GM21619 (cell line): Measurements from ENCODE around the gene TNMD.

Source experiments
- ATAC-seq: cut with Tn5 transposase; IDR thresholded peaks from one replicate; pipeline ENCODE4 v1.9.1; 2021; ENCODE audit not compliant: unreplicated experiment

The TNMD gene

GRCh38 chrX:100643956-100644860 is 59.5 kb downstream of the TNMD start, which contains the start of gene SRPX2:
SRPX2 (plus strand) TSS chrX:100644199; CDS start chrX:100646323, 2,124 bp downstream.
- ATAC-seq, result peak; percentile 57

DNA sequence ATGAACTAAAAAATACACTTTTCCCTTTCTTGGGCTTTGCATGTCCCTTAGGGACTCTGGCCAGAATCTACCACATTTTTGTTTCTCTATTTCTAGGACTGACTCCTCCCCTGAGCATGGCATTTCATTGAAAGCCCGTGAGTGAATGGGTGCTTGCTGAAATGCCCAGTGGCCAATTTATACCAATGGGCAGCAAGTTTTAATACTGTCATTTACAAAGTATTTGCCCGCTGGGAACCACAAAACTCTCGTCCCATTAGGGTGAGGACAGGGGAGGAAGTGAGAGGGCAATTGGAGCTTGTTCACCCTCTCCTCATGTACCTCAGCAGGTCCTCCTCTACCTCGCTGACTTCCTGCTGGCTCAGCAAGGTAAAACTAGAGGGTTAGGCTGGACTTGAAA is 60.4 kb downstream of the TNMD start:
- ATAC-seq, result no peak

DNA sequence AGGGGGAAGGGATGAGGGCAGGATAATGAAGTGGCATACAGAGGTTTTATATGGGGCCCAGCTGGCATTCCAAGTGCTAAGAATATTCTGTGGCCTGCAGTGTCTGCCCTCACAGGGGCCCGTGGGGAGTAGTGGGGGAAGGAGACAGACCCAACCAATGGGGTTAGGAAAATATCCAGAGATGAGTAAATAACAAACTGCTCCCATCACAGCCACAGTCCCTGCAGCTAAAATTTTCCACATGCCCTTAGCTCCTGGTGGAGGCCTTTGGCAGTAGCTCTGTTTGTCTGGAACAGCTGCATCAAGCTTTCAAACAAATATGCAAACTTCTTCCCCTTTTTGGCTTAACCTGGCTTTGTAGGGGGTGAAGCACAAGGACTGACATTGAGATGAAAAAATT is 62.4 kb downstream of the TNMD start:
- ATAC-seq, result no peak

DNA sequence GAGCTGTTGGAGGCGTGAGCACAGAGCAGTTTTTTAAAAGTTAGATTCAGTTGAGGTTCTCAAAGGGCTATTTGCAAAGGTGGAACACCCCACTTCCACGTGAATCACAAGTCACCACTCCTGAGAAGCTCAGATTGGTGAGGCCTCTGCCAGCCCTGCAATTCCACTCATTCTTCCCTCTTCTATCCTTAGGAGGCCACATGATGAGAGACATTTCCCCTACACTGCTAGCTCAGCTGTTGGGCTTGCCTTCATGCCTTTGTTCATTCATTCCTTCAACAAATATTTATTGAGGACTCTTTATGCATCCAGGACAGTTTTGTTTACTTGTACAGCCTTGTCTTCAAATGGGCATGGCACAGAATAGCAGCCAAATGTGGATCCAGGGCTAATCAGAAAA is 63.0 kb downstream of the TNMD start:
- ATAC-seq, result no peak

GRCh38 chrX:100648458-100649417 is 64.0 kb downstream of the TNMD start:
- no peak for ATAC-seq
